AG09319 (cell line): ENCODE results near the gene IQGAP1.
A peak's percentile ranks its signal among the peaks of the same experiment; 100 is the strongest.

ENCODE experiments used
- DNase-seq: peaks from one replicate; pipeline ENCODE4 v3.0.0-alpha.2; 2010; ENCODE audit warnings: low read depth; ENCODE audit errors: extremely low read depth
- CTCF ChIP-seq: IDR thresholded peaks from 2 replicates; pipeline ENCODE4 v1.5.1; 2011; ENCODE audit warnings: low read depth, mild to moderate bottlenecking, inconsistent platforms, low read length, moderate library complexity

IQGAP1 gene

GRCh38 chr15:90348456-90348855, 39.6 kb upstream of the IQGAP1 start:
- no peak for TF ChIP-seq CTCF
- no peak for DNase-seq

GRCh38 chr15:90349072-90349471, 39.0 kb upstream of the IQGAP1 start:
- no peak for DNase-seq

GRCh38 chr15:90349821-90350220, 38.2 kb upstream of the IQGAP1 start:
- TF ChIP-seq CTCF = no peak
- no peak for DNase-seq

More at GRCh38 chr15:90349072-90349471, 39.0 kb upstream of the IQGAP1 start:
- TF ChIP-seq CTCF = no peak

- no peak for TF ChIP-seq CTCF
- DNase-seq = no peak
Measured at GRCh38 chr15:90351479-90352106, 36.4 kb upstream of the IQGAP1 start.

GRCh38 chr15:90352107-90352893, 35.7 kb upstream of the IQGAP1 start, which contains the start of gene ZNF774:
Gene ZNF774 (plus strand): TSS chr15:90352284. CDS start chr15:90354661, 2,377 bp downstream.
- TF ChIP-seq CTCF = no peak

GRCh38 chr15:90354986-90355385, 33.1 kb upstream of the IQGAP1 start:
- TF ChIP-seq CTCF = no peak
- DNase-seq = no peak

More at GRCh38 chr15:90352107-90352893, 35.7 kb upstream of the IQGAP1 start, which contains the start of gene ZNF774:
- DNase-seq = peak; percentile 90
